HG03159 (cell line): ENCODE measurements around the gene SLX4IP.

Source experiments
- ATAC-seq: cut with Tn5 transposase; IDR thresholded peaks from one replicate; pipeline ENCODE4 v1.9.1; 2021; ENCODE audit warnings: mild to moderate bottlenecking, moderate library complexity; ENCODE audit not compliant: unreplicated experiment

SLX4IP gene

GRCh38 chr20:10519361-10520046 lies 84.4 kb downstream of the SLX4IP start:
- peak; percentile 57 for ATAC-seq

GRCh38 chr20:10520528-10520927 lies 85.4 kb downstream of the SLX4IP start:
- ATAC-seq = no peak

- no peak for ATAC-seq
These were observed 86.1 kb downstream of the SLX4IP start for GRCh38 chr20:10521068-10521831.

GRCh38 chr20:10521836-10522235 lies 86.7 kb downstream of the SLX4IP start:
- no peak for ATAC-seq

- no peak for ATAC-seq
These were observed 87.2 kb downstream of the SLX4IP start for GRCh38 chr20:10522328-10522727.

GRCh38 chr20:10523443-10523842 lies 88.3 kb downstream of the SLX4IP start:
- ATAC-seq = no peak

- ATAC-seq = no peak
These were observed 89.0 kb downstream of the SLX4IP start for GRCh38 chr20:10524034-10524476.

GRCh38 chr20:10524643-10525042 lies 89.5 kb downstream of the SLX4IP start:
- ATAC-seq = no peak

GRCh38 chr20:10527781-10528180 lies 92.7 kb downstream of the SLX4IP start:
- no peak for ATAC-seq

GRCh38 chr20:10530883-10531282 lies 95.8 kb downstream of the SLX4IP start:
- ATAC-seq = no peak

- ATAC-seq = no peak
These were observed 96.7 kb downstream of the SLX4IP start for GRCh38 chr20:10531848-10532247.

GRCh38 chr20:10532361-10532760 lies 97.3 kb downstream of the SLX4IP start:
- ATAC-seq = no peak

- no peak for ATAC-seq
These were observed 101.4 kb downstream of the SLX4IP start for GRCh38 chr20:10536531-10536930.

- no peak for ATAC-seq
These were observed 102.9 kb downstream of the SLX4IP start for GRCh38 chr20:10537850-10538480.

- no peak for ATAC-seq
These were observed 103.7 kb downstream of the SLX4IP start for GRCh38 chr20:10538768-10539167.

- no peak for ATAC-seq
These were observed 104.9 kb downstream of the SLX4IP start for GRCh38 chr20:10539818-10540553.

- no peak for ATAC-seq
These were observed 105.8 kb downstream of the SLX4IP start for GRCh38 chr20:10540636-10541493.

- ATAC-seq = no peak
These were observed 106.7 kb downstream of the SLX4IP start for GRCh38 chr20:10541668-10542411.

- ATAC-seq = no peak
These were observed 107.3 kb downstream of the SLX4IP start for GRCh38 chr20:10542442-10542841.

- no peak for ATAC-seq
These were observed 108.4 kb downstream of the SLX4IP start for GRCh38 chr20:10543480-10543879.
